ENCODE measurements around the gene NSMCE4A.

The NSMCE4A gene

GRCh38 chr10:121965996-121966395 lies 9.0 kb downstream of the NSMCE4A start:
- Histone ChIP-seq H3K36me3 (ENCODE audit: control insufficient read depth, insufficient read depth, low read length) (no peaks in the 10 kb centered on the region), H3K4me2 (ENCODE audit: low read length) (no peak overlapping the region), H2AFZ (no peak overlapping the region), H3K27ac (no peak overlapping the region), H3K27me3 (ENCODE audit: control insufficient read depth, insufficient read depth, low read length) (no peaks in the 10 kb centered on the region), H3K79me2 (no peaks in the 10 kb centered on the region), H3K9ac (no peak overlapping the region), H3K9me3 (ENCODE audit: control insufficient read depth, low read length) (no peaks in the 10 kb centered on the region), H3K4me1 (no peaks in the 10 kb centered on the region), H3K4me3 (ENCODE audit: low read depth, low read length) (no peak overlapping the region)
- no peak for TF ChIP-seq CTCF (IDR thresholded peaks at IDR 0.05)

- H3K9me3 ChIP-seq (ENCODE audit: control insufficient read depth, low read length), result no peaks in the 10 kb centered on the region
- H3K27ac ChIP-seq, result no peak overlapping the region
- TF ChIP-seq CTCF (IDR thresholded peaks at IDR 0.05), result no peak
- no peak overlapping the region for H2AFZ ChIP-seq
- no peak overlapping the region for H3K4me2 ChIP-seq (ENCODE audit: low read length)
- no peaks in the 10 kb centered on the region for H3K36me3 ChIP-seq (ENCODE audit: control insufficient read depth, insufficient read depth, low read length)
- H3K9ac ChIP-seq, result no peak overlapping the region
- no peaks in the 10 kb centered on the region for H3K4me1 ChIP-seq
- no peak overlapping the region for H3K4me3 ChIP-seq (ENCODE audit: low read depth, low read length)
- no peaks in the 10 kb centered on the region for H3K27me3 ChIP-seq (ENCODE audit: control insufficient read depth, insufficient read depth, low read length)
- no peaks in the 10 kb centered on the region for H3K79me2 ChIP-seq
Measured at GRCh38 chr10:121961456-121961855, 13.6 kb downstream of the NSMCE4A start.

- H3K4me1 ChIP-seq, result no peaks in the 10 kb centered on the region
- no peak overlapping the region for H2AFZ ChIP-seq
- no peak overlapping the region for H3K4me3 ChIP-seq (ENCODE audit: low read depth, low read length)
- H3K4me2 ChIP-seq (ENCODE audit: low read length), result no peak overlapping the region
- no peaks in the 10 kb centered on the region for H3K36me3 ChIP-seq (ENCODE audit: control insufficient read depth, insufficient read depth, low read length)
- H3K9ac ChIP-seq, result no peak overlapping the region
- H3K27me3 ChIP-seq (ENCODE audit: control insufficient read depth, insufficient read depth, low read length), result no peaks in the 10 kb centered on the region
- no peaks in the 10 kb centered on the region for H3K79me2 ChIP-seq
- no peak overlapping the region for H3K27ac ChIP-seq
- TF ChIP-seq CTCF (IDR thresholded peaks at IDR 0.05), result no peak
- no peaks in the 10 kb centered on the region for H3K9me3 ChIP-seq (ENCODE audit: control insufficient read depth, low read length)
Measured at GRCh38 chr10:121959671-121960070, 15.3 kb downstream of the NSMCE4A start.

GRCh38 chr10:121956111-121957061 lies 18.6 kb downstream of the NSMCE4A start:
- Histone ChIP-seq H3K27ac (no peak overlapping the region), H3K27me3 (ENCODE audit: control insufficient read depth, insufficient read depth, low read length) (no peaks in the 10 kb centered on the region), H3K79me2 (no peaks in the 10 kb centered on the region), H3K4me2 (ENCODE audit: low read length) (no peak overlapping the region), H2AFZ (no peak overlapping the region), H3K9ac (no peak overlapping the region), H3K9me3 (ENCODE audit: control insufficient read depth, low read length) (no peaks in the 10 kb centered on the region), H3K4me1 (no peaks in the 10 kb centered on the region), H3K4me3 (ENCODE audit: low read depth, low read length) (no peak overlapping the region), H3K36me3 (ENCODE audit: control insufficient read depth, insufficient read depth, low read length) (no peaks in the 10 kb centered on the region)
- TF ChIP-seq CTCF (IDR thresholded peaks at IDR 0.05), result no peak

- H3K27ac ChIP-seq, result no peak overlapping the region
- H3K4me3 ChIP-seq (ENCODE audit: low read depth, low read length), result no peak overlapping the region
- no peaks in the 10 kb centered on the region for H3K27me3 ChIP-seq (ENCODE audit: control insufficient read depth, insufficient read depth, low read length)
- H3K9me3 ChIP-seq (ENCODE audit: control insufficient read depth, low read length), result no peaks in the 10 kb centered on the region
- H3K4me1 ChIP-seq, result no peaks in the 10 kb centered on the region
- no peaks in the 10 kb centered on the region for H3K36me3 ChIP-seq (ENCODE audit: control insufficient read depth, insufficient read depth, low read length)
- no peak overlapping the region for H2AFZ ChIP-seq
- no peaks in the 10 kb centered on the region for H3K79me2 ChIP-seq
- TF ChIP-seq CTCF (IDR thresholded peaks at IDR 0.05), result no peak
- H3K4me2 ChIP-seq (ENCODE audit: low read length), result no peak overlapping the region
- no peak overlapping the region for H3K9ac ChIP-seq
Measured at GRCh38 chr10:121952226-121952625, 22.8 kb downstream of the NSMCE4A start.

All from parathyroid adenoma (tissue), 2 donors.